T1000 (cell line): ENCODE measurements around the gene DAZAP1.

Experiments used
- DNase-seq: peaks from one replicate; lab custom pipeline; 2025; ENCODE audit warnings: mixed read lengths; lab: John Stamatoyannopoulos, UW

The DAZAP1 gene

DNA sequence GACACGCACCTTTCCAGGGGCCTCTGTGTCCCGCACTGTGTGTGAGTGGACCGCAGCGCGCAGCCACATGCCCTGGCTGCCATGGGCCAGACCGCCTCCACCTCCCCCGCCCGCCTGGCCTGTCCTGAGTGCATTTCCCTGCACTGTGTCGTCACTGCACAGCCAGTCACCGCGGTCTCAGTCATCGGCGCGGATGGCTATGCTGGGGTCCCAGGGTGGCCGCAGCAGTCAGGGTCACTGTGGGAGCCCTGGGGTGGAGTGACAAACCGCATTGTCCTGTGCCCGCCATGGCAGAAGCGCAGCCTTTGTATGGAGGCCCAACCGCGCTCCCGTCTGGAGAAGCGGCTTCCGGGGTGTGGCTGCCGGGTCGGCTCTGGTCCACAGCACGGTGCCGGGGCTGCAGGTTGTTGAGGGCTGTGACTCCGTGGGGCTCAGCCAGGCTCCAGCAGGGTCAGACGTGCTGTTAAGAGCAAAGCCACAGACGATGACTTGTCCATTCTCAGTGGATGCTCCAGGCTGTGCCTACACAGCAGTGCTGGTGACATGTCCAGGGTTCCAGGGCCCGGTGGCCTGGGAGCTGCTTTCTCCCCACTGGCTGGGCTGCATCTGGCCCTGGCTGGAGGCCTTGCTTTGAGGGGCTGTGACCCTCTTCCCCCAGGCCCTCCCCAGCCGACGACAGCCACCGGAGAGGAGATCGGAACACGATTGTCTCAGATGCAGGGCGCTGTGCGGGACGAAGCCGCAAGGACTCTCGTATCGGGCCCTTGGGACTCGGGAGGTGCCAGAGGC lies 30.0 kb upstream of the DAZAP1 start:
- DNase-seq, result no peak

DNA sequence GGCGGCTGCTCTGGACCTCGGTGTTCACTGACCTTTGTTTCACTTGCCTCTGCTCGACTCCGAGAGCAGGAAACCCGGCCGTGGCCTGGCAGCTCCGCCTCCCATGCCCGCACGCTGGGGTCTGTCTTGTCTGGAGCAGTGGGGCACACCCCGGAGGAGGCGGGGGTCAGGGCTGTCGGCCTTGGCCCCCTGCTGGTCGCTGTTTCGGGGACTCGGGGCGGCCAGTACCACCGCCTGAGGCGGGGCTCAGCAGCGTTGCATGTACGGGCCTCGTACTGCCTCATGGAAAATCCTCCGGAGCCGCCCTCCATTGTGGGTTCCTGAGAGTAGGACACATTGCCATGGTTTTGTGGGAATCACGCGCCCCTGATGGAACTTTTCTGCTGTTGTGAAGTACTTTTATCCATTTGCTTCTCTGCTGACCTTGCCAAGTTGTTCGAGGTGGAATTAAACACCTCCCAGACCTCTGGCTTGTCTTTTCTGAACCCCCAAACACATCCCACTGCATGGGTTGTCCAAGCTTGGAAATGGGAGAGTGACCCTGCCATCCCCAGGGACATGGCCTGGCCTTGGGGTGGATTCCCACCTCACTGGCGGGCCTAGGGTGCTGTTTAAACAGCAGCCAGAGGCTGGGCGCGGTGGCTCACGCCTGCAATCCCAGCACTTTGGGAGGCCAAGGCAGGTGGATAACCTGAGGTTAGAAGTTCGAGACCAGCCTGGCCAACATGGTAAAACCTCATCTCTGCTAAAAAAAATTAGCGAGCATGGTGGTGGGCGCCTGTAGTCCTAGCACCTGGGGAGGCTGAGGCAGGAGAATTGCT lies 29.2 kb upstream of the DAZAP1 start:
- DNase-seq, result no peak

DNA sequence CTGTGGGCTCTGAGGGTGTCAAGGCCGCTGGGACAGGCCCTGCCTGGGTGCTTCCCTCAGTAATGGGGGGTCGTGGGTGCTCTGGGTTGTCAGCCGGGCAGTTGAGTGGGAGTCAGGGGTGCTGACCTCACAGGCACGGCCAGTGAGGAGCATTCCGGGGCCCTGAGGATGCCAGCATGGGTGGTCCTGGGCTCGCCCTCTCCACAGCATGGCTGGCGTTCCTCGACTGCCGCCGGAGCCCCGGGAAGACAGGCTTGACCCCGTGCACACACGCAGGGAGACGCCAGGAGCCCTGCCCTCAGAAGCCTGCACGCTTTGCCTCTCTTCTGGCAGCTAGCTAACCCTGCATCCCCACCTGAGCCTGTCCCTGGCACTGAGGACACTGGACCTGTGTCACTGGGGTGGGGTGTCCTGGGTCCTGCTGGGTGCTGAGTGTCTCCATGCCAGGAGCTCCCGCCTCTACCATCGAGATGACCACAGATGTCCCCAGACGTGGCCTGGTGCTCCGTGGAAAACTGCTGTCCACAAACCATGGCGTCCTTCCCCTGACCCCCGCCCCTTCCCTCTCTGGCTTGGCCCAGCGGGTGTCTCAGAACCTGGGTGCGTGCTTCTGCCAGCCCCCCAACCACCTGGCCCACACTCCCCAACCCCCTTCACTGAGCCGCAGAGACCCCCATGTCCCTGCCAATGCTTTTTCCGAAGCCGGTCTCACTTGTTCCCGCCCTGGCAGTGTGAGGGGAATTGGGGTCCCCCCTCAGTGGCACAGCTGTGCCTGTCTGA lies 28.1 kb upstream of the DAZAP1 start:
- DNase-seq, result no peak

DNA sequence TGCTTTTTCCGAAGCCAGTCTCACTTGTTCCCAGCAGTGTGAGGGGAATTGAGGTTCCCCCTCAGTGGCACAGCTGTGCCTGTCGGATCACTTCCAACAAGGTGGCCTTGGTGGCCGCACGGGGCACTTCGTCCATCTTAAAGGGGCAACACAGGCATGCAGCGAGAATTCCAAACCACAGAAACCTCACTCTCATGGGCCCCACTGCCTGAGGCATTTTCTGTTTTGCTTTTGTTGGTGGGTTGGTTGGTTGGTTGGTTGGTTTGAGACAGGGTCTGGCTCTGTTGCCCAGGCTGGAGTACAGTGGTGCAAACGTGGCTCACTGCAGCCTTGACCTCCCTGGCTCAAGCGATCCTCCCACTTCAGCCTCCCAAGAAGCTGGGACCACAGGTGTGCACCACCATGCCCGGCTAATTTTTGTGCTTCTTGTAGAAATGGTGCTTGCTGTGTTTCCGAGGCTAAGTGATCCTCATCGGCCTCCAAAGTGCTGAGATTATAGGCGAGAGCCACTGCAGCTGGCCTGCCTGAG lies 27.4 kb upstream of the DAZAP1 start:
- no peak for DNase-seq

DNA sequence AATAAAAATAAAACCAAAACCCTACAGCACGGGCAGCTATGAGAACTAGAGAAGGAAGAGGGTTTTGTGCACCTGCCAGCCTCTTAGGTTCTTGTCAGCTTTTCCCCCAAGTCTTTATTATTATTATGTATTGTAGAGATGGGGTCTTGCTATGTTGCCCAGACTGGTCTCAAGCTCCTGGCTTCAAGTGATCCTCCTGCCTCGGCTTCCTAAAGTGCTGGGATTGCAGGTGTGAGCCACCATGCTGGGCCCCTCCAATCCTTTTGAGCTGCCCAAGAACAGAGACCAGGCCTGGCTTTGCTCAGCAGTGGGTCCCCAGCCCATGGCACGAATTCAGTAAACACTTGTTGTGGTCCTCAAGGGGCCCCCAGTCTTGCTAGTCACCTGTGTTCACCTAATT lies 25.1 kb upstream of the DAZAP1 start:
- DNase-seq, result no peak

DNA sequence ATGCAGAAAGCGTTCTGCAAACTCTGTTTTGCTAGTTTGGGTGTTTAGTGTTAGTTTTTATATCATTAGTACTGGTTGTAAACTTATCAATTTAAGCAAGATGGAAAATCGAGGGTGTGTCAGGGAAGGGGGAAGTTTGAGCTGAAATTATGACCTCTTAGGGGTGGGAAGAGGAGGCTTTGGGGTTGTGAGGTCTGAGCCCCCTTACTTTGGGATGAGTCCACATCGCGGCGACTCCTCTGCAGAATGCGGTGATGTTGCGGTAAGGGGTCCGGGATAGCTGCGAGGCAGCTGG lies 24.4 kb upstream of the DAZAP1 start:
- no peak for DNase-seq

DNA sequence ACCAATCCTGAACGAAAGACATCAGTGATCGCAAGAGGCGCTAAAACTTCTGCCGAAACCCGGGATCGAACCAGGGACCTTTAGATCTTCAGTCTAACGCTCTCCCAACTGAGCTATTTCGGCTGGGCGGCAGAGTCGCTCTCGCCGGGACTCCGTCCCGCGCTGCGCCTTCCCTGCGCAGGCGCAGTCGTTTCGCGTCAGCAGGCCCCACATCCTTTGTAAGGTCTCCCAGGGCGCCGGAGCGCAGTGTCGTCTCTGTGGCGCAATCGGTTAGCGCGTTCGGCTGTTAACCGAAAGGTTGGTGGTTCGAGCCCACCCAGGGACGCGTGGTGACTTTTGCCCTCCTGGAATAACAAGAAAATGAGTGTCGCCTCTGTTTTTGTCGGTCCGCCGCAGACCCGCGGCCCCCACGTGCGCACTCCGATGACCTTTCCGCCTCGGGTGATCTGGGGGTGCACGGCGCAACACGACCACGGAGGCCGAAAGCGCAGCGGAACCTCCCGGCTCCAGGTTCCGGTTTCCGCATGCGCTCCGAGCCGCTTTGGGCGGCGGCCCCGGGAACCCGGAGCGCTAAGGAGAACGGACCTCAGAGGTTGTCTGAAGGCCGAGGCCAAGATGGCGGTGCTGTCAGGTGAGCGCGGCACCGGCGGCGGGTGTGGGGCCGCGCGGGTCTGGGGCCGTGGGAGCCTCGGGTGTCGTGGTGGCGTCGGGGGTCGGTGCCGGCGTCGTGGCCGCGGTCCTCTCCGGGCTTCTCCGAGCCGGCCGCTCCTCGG lies 23.9 kb upstream of the DAZAP1 start, which contains the start of gene NDUFS7:
Gene NDUFS7 (plus strand): TSS at position 596 of the 773 bp plus-strand sequence. CDS start 20 bp downstream, at position 616.
- DNase-seq, result peak; percentile 98

DNA sequence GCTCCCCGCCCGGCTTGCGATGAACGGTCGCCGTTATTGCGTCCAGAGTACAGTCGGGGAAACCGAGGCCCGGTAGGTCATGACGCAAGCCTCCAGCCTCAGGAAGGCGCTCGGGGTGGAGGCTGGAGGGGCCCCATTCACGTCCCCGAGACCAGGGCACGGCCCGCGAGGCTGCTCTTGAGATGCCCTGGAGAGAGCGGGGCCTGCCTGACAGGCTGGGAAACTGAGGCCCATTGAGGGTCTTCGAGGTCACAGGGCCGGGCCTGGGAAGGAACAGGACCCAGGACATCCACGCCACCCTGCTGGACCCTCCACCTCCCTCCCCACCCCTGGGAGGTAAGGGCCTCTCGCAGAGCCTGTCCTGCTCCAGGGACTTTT lies 23.3 kb upstream of the DAZAP1 start:
- DNase-seq, result no peak

DNA sequence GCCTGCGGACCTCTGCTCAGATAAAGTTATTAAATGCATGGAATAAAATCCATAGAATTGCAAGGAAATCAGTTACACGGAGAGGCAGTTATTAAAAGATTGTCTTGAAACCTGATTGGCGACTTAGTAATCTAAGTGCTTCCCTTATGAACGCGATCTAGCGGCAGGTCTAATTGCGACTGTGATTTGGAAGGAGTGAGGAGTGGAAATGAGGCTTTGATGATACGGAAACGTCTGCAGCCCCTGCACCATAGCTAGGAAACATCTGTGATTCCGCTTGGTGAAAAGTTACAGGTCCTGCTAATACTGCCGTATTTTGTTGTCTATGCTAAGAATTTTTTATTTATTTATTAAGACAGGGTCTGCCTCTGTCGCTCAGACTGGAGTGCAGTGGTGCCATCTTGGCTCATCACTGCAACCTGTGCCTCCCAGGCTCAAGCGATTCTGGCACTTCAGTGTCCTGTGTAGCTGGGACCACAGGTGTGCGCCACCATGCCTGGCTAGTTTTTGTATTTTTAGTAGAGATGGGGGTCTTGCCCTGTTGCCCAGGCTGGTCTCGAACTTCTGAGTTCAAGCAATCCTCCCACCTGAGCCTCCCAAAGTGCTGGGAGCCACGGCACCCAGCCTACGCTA lies 22.8 kb upstream of the DAZAP1 start:
- DNase-seq, result no peak

DNA sequence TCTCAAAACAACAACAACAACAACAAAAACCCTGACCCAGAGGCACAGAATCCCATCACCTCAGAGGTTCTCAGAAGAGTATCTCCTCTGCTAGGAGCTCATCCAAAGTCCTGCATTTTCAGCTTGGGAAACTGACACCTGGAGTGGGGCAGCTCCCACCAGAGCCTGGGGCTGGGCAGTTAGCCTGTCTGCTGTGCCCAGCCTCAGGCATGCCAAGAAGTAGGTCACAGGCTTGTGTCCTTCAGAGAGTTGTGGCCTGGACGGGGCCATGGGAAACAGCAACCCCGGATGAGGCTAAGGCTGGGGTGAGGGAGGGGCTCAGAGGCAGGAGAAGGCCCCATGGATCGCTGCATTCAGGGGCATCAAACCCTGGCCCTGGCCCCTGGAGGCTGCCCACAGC lies 21.6 kb upstream of the DAZAP1 start:
- no peak for DNase-seq

DNA sequence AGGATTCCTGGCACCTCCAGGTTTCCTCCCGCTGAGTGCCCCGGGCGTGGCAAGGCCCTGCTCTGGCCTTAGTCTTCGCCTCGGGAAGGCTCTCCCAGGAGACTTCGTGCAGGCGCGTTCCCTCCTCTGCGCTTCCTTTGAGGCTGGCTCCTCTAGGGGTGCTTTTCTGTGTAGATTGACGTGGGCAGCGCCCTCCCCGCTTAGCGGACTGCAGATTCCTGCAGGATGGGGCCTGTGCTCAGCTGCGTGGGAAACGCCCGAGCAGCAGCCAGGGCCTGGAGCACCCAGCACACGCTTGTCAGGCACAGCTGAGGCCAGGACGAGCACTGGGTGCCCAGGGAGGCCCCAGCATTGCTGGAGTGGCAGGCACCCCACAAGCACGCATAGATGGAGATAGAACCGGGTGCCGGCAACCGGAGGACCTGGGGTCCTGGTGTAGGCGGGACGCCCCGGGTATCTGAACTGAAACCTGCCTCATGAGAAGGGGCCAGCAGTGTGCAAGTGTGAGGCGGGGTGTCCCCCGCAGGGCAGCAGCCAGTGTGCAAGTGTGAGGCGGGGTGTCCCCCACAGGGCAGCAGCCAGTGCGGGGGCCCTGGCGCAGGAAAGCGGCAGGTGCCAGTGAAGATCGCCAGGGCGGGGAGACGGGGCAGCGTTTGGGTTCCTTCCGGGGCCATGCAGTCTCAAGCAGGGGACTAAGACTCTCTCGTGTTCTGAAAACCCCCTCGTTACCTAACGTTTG lies 20.3 kb upstream of the DAZAP1 start:
- no peak for DNase-seq

DNA sequence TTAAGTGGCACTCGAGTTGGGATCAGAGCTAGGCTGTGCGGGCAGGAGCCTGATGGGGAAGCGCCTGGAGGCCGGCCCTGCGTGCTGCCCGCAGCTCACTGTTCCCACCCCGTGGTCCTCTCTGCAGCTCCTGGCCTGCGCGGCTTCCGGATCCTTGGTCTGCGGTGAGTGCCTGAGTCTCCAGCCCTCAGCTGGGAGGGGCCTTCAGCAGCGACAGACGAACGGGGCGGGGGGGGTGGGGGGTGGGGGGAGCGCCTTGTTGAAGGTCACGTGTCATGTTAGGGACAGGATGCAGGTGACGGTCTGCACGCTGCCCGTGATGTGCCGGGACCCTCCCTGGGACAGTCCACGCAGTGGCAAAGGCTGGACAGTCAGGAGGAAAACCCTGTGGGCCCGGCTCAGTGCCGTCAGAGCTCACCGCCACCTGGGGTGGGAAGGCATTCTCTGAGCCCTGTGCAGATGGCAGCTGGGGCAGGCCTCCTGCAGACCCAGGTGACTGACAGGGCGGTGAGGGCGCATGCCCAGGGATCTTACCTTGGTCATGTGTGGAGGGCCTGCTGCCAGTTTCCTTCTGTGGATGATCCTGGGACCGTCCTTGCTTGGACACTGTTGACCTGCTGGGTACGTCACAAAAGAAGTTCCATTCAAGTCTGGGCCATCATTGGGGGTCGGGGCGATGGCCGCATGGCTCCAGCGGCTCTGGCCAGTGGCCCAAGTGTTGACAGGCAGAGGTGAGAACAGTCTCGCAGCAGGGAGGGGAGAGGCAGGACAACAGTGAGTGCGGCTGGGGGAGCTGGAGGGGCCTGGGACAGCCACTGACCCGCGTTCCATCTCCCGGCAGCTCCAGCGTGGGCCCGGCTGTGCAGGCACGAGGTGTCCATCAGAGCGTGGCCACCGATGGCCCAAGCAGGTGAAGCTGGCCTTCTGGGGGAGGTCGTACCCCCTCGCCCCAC lies 19.4 kb upstream of the DAZAP1 start:
- DNase-seq, result no peak

DNA sequence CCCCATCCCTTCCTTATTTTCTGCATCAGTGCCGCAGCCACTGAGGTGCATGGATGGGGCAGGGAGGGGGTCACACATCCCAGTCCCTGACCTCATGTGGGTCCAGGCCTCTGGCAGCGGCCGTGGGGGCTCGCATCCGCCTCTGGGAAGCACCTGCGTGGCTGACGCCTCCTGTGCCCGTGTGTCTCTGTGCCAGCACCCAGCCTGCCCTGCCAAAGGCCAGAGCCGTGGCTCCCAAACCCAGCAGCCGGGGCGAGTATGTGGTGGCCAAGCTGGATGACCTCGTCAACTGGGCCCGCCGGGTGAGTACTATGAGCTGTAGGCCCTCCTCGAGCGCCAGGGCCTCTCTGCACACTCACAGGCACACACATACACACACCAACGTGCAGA lies 18.8 kb upstream of the DAZAP1 start:
- DNase-seq, result no peak

DNA sequence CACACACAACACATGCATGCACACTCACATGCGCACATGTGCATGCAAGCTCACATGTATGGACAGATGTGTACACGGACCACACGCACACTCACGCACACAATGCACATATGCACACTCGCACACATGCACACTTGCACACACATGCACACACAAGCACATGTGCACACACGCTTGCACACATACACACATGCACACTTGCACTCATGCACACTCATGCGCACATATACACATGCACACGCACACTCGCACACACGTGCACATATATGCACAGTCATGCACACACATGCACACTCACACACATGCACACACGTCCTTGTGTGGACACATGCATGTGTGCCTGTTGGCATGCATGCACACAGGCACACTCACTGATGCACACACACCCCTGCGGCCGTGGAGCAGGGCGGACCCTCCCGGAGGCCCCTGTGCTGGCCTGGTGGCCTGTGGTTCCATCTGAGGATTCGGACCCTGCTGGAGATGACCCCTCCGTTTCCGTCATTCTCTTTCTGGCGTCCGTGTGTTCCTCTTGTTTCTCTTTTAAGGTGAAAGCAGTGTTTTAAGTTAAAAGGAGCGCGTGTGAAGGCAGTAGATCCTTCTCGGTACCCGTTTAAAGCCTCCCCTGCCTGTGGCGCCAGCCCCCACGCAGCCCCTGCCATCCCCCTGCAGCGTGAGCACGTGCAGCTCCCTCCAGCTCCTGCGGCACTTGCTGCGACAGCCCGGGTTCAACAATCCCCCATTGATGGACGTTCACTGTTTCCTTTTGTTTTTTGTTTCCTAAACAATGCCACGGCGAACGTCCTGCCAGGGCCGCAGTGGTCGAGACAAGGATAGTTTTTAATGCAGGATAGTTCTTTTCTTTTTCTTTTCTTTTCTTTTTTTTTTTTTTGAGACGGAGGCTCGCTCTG lies 18.1 kb upstream of the DAZAP1 start:
- no peak for DNase-seq

DNA sequence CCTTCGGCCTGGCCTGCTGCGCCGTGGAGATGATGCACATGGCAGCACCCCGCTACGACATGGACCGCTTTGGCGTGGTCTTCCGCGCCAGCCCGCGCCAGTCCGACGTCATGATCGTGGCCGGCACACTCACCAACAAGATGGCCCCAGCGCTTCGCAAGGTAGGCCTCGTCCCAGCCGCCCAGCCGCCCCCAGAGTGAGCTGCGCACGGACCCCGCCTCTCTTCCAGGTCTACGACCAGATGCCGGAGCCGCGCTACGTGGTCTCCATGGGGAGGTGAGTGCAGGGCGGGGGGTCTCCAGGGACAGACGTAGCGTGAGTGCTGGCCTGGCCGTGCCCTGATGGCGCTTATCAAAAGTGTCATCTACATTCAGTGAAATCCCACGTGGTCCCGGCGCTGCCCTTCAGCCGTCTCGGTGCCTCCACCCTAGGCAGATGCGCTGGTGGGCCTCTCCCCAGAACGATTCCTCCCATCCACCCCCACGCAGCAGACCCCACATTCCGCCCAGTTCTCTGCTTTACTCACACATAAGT lies 16.4 kb upstream of the DAZAP1 start:
- DNase-seq, result no peak

DNA sequence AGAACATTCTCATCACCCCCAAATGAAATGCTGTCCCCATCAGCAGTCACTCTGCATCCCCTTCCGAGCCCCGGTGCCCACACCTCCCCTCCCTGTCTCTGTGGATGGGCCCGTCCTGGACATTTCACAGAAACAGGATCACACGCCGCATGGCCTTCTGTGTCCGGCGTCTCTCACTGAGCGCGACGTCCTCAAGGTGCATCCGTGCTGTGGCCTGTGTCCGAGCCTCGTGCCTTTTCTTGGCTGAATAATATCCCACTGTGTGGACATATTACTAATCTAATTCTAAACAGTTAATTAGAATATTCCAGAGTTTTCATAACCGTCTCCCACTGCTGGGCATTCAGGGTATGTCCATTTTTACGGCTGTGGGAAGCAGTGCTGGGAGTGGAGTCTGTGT lies 15.0 kb upstream of the DAZAP1 start:
- no peak for DNase-seq

DNA sequence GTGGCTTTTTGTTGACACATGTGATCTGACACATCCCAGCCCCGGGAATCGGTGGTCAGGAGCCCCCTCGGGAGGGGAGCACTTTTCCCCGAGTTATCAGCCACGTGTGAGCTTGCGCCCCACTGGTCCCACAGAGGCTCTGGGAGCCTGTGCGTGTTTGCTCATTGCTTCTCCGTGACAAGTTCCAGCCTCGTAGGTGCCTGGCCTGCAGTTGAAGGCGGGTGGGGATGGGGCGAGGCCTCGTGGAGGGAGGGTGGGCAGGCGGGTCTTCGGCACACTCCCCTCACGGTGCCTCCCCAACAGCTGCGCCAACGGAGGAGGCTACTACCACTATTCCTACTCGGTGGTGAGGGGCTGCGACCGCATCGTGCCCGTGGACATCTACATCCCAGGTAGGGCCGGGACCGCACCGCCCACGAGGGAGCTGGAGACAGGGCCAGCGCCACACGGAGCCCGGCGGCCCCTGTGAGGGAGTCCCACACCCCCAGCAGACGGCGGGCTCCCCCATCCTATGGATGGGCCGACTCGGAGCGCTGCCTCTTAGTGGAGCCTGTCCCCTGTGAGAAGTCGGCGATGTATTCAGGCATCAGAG lies 14.4 kb upstream of the DAZAP1 start:
- no peak for DNase-seq

DNA sequence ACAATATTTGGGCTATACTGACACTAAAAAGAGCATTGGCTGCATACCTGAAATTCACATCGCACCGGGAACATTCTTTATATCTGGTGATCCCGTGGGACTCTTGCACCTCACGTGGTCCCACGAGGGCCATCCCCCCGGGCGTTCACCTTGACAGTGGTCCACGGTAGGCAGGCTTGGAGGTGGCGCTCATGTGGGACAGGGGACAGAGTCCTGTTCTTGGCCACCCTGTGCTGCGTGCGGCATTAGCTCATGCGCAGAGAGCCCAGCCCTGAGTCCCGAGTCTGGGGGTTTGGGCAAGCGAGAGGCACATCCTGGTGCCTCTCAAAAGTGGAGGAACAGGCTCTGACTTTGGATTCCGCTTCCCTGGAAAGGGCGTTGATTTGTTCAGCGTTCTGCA lies 13.5 kb upstream of the DAZAP1 start:
- no peak for DNase-seq
